SJCRH30 (cell line): ENCODE measurements around the gene APBA3. TPM values are rescaled to one million over a fixed set of nuclear protein-coding genes. Genes with fewer than 3 reads are reported as not detected.

Source experiments
- DNase-seq, 2 experiments: peaks; one replicate each; pipeline ENCODE4 v3.0.0-alpha.2; 2015 to 2020
- H3K27ac ChIP-seq: fragments of 250-450 bp; sonication (Bioruptor Pico); 2 replicates; pipeline ENCODE4 v1.5.1; 2020; ENCODE audit warnings: mild to moderate bottlenecking, moderate library complexity
- H3K27me3 ChIP-seq: fragments of 250-450 bp; sonication (Bioruptor Pico); 2 replicates; pipeline ENCODE4 v1.5.1; 2020; ENCODE audit warnings: mild to moderate bottlenecking, moderate library complexity
- H3K36me3 ChIP-seq: fragments of 250-450 bp; sonication (Bioruptor Pico); 2 replicates; pipeline ENCODE4 v1.5.1; 2020; ENCODE audit warnings: mild to moderate bottlenecking, moderate library complexity
- H3K4me1 ChIP-seq: fragments of 250-450 bp; sonication (Bioruptor Pico); 2 replicates; pipeline ENCODE4 v1.5.1; 2020; ENCODE audit warnings: mild to moderate bottlenecking, moderate library complexity
- H3K4me3 ChIP-seq: fragments of 250-450 bp; sonication (Bioruptor Pico); 2 replicates; pipeline ENCODE4 v1.5.1; 2020; ENCODE audit warnings: mild to moderate bottlenecking, moderate library complexity
- H3K9me3 ChIP-seq: fragments of 250-450 bp; sonication (Bioruptor Pico); replicated peaks from 2 replicates; pipeline ENCODE4 v1.5.1; 2020; ENCODE audit warnings: mild to moderate bottlenecking, moderate library complexity
- total RNA-seq: library from RNA; depleted of rRNA; stranded (reverse); fragments of >200 nt; shearing (Covaris generic); gene quantifications from 2 replicates; pipeline ENCODE4 v1.2.3, GENCODE V29; 2014; rRNA removed

Gene APBA3
- total RNA-seq: 15.0 and 15.2 TPM in 2 replicates

DNA sequence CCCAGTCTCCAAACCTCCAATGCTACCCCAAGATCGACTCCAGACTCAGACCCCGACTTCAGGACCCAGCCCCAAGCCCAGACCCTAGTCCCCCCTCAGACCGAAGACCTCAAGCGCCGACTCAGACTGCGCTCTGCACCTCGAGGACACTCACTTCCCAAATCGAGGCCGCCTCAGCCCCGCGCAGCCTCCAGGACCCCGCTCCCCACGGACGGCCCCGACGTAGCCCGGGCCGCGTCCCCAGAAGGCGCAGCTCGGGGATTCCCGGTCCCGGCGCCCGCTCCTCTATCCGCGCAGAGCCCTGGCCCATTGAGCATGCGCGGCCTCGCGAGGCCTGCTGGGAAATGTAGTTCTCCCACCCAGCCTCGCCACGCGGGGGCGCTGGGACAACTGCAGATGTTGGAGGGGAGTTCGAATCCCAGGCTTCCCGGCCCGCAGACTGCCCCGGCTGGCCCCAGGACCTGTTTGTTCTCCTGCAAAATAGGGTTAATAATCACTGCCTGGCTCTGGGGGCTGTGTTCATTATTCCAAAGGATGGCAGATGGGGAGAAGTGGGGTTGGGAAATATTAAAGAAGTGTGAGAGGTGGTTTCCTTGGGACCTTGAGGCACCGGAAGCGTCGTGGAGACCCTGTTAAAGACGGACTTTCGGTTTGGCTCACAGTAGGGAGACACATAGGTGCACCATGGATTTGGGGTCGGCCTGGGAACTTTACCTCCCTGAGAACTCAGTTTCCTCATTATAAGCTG is at the start of gene APBA3:
Gene APBA3, minus strand, starts transcription at position 311 of the 748 bp plus-strand sequence. CDS start 1,428 bp downstream, outside the sequence.
- Histone ChIP-seq H3K4me3 (peak within 1 kb of the TSS; percentile 89), H3K27ac (peak within 1 kb of the TSS; percentile 78), H3K4me1 (no peaks in the 10 kb centered on the region), H3K9me3 (no peaks in the 10 kb centered on the region), H3K27me3 (no peaks in the 10 kb centered on the region), H3K36me3 (peaks cover 3% of the 10 kb centered on the region; the same call in 1 of the 2 replicates)
- peak; percentile 89 to 94 for DNase-seq

DNA sequence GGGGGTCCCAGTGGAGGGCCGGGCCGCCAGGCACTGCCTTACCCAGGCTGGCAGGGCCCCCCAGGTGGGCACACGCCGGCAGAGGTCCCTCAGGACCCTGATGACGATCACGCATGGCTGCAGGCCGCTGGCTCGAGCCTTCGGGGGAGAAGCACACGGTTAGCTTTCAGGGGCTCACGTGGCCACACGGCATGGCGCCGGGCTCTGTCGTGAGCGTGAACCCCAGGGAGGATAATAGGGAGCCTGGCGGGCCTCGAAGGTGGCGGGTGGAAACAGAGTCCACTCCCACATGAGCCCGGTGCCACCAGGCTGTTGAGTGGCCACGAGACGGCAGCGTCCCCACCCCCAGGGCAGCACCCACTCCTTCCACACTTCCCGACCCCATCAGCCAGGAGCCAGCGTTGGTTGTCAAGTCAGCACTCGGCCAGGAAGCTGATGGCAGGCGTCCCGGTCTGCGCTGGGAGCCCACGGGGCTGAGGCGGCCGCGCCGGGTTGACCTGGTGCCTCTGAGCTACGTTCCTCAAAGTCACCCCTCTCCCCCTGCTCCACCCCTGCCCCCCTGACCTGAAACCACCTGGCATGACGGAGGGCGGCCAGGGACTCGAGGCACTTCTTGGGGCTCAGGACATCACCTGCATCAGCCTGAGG is 49.3 kb upstream of the APBA3 start:
- no peaks in the 10 kb centered on the region for H3K9me3 ChIP-seq
- no peak overlapping the region for H3K27ac ChIP-seq
- H3K4me3 ChIP-seq: no peak overlapping the region
- H3K4me1 ChIP-seq: no peaks in the 10 kb centered on the region
- H3K27me3 ChIP-seq: peaks cover 7% of the 10 kb centered on the region; the same call in 1 of the 2 replicates
- H3K36me3 ChIP-seq: no peaks in the 10 kb centered on the region
- DNase-seq: no peak

DNA sequence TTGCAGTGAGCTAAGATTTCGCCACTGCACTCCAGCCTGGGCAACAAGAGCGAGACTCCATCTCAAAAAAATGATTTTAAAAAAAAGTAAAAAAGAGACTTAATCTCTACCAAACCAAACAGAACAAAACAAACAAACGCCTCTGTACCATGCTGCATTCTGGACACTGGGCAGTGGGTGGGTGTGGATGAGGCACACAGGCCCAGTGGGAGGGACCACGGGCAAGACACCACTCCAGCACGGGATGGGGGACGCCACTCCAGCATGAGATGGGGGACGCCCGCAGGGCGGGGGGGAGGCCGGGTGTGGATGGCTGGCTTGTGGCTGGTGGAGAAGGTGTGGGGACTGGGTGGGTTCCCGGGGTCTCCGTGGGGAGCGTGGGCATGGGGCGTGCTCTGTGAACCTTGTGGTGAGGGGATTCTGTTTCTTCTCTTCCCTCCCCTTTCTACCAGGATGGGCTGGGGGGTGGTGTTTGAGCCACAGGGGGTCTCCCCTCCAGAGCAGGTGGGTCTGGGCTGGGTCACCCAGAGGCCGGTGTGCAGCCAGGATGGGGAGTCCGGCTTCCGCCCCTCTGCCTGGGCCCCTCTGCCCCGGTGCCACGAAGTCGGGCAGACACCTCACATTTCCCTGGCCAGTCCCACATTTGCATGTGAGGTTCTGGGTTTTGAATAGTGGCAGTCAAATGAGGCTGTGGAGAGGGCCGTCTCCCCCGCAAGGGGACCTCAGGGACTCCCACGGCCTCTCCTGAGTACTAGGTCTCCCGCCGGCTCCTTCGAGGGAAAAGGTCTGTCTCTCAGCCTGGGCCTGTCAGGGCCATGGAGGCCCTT is 48.6 kb upstream of the APBA3 start:
- Histone ChIP-seq H3K36me3 (no peaks in the 10 kb centered on the region), H3K9me3 (no peaks in the 10 kb centered on the region), H3K27me3 (peaks cover 7% of the 10 kb centered on the region; the same call in 1 of the 2 replicates), H3K27ac (no peak overlapping the region), H3K4me1 (no peaks in the 10 kb centered on the region), H3K4me3 (no peak overlapping the region)
- DNase-seq: no peak

DNA sequence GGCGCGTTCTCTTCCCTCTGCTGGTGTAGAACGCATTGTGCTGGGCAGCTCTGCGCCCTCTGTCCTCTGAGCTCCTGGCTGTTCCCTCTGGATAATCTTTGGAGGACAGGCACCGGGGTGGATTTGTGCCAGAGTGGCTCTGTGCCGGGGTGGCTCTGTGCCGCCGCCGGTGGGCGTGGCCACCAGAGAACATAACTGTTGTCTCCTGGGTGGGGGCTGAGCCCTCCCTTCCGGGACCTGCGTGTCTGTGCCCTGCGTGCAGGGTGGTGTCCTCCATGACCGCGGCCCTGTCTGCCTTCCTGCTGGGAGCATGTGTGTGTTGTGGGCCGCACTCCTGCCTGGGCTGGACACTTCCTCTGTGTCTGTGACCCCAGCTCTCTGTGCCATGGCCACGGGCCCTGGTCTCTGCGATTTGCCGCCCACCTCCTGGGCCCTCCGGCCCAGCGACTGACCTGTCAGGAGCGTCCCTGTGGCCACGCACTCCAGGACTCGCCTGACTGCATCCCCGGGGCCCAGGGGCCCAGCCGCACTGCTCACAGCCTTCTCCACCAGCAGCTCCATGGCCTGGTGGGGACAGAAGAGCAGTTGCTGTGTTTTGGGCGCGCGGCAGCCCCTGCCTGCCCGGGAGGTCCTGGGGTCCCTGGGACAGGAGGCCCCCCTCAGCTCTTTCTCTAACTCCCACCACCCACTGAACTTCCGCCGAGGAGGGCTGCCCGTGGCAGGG is 47.1 kb upstream of the APBA3 start:
- Histone ChIP-seq H3K36me3 (no peaks in the 10 kb centered on the region), H3K27me3 (peaks cover 4% of the 10 kb centered on the region; the same call in 1 of the 2 replicates), H3K9me3 (no peaks in the 10 kb centered on the region), H3K27ac (no peak overlapping the region), H3K4me3 (no peak overlapping the region), H3K4me1 (peaks cover 4% of the 10 kb centered on the region; the same call in 1 of the 2 replicates)
- DNase-seq: no peak

GRCh38 chr19:3807574-3808354 is 46.3 kb upstream of the APBA3 start:
- DNase-seq: no peak
- Histone ChIP-seq H3K4me1 (peaks cover 4% of the 10 kb centered on the region; the same call in 1 of the 2 replicates), H3K4me3 (no peak overlapping the region), H3K27me3 (peaks cover 3% of the 10 kb centered on the region; the same call in 1 of the 2 replicates), H3K27ac (no peak overlapping the region), H3K9me3 (no peaks in the 10 kb centered on the region), H3K36me3 (no peaks in the 10 kb centered on the region)

GRCh38 chr19:3807131-3807480 is 45.6 kb upstream of the APBA3 start:
- Histone ChIP-seq H3K27me3 (peaks cover 5% of the 10 kb centered on the region; the same call in 1 of the 2 replicates), H3K4me1 (peaks cover 4% of the 10 kb centered on the region; the same call in 1 of the 2 replicates)

GRCh38 chr19:3805859-3806258 is 44.4 kb upstream of the APBA3 start:
- Histone ChIP-seq H3K4me1 (peaks cover 4% of the 10 kb centered on the region; the same call in 1 of the 2 replicates), H3K4me3 (no peak overlapping the region), H3K36me3 (no peaks in the 10 kb centered on the region), H3K27ac (no peak overlapping the region), H3K9me3 (no peaks in the 10 kb centered on the region), H3K27me3 (peaks cover 18% of the 10 kb centered on the region)
- no peak for DNase-seq

More at GRCh38 chr19:3807131-3807480, 45.6 kb upstream of the APBA3 start:
- Histone ChIP-seq H3K27ac (no peak overlapping the region), H3K36me3 (no peaks in the 10 kb centered on the region), H3K4me3 (no peak overlapping the region), H3K9me3 (no peaks in the 10 kb centered on the region)
- no peak for DNase-seq

GRCh38 chr19:3804429-3804828 is 42.9 kb upstream of the APBA3 start:
- peaks cover 4% of the 10 kb centered on the region; the same call in 1 of the 2 replicates for H3K4me1 ChIP-seq
- peaks cover 20% of the 10 kb centered on the region for H3K27me3 ChIP-seq
- no peak overlapping the region for H3K4me3 ChIP-seq
- no peak overlapping the region for H3K27ac ChIP-seq
- H3K9me3 ChIP-seq: no peaks in the 10 kb centered on the region
- no peaks in the 10 kb centered on the region for H3K36me3 ChIP-seq
- peak; percentile 45 to 53 for DNase-seq

GRCh38 chr19:3803986-3804385 is 42.5 kb upstream of the APBA3 start:
- H3K4me1 ChIP-seq: peaks cover 4% of the 10 kb centered on the region; the same call in 1 of the 2 replicates
- H3K36me3 ChIP-seq: no peaks in the 10 kb centered on the region
- peaks cover 20% of the 10 kb centered on the region for H3K27me3 ChIP-seq
- H3K9me3 ChIP-seq: no peaks in the 10 kb centered on the region
- peak in 1 of 2 experiments; percentile 24 for DNase-seq
- H3K4me3 ChIP-seq: no peak overlapping the region
- H3K27ac ChIP-seq: no peak overlapping the region

DNA sequence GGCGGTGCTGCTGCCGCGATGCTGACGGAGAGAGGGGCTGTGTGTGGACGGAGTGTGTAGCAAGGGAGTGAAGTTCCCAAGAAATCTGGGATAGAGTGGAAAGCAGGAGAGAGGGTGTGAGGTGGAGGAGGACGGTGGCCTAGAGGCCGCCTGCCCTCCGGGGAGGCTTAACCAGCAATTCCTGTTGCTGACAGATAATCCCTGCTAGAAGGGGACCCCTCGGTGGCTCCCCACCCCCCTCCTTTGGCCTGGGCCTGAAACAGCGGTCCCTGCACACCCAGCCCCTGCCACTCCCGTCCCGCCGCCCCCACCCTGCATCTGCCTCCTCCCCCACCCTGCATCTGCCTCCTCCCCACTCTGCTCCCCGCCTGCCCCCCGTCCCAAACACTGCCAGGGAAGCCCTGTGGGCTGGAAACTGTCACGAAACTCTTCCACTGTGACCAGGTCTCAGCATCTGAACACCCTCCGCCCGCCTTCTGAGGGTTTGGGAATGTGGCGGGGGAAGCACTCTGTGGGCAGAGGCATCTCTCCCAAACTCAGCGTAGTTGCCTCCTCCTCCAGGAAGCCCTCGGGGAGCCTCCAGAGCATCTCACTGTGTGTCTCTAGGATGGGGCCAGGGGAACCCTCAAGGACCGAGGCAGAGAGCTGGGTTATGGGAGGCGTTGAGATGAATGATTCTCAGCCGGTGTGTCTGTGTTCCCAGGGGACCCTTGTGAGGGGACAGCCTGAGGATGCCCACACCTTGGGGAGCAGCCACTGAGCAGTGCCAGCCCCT is 41.8 kb upstream of the APBA3 start:
- DNase-seq: no peak
- Histone ChIP-seq H3K4me1 (peaks cover 4% of the 10 kb centered on the region; the same call in 1 of the 2 replicates), H3K4me3 (no peak overlapping the region), H3K9me3 (no peaks in the 10 kb centered on the region), H3K27me3 (peaks cover 20% of the 10 kb centered on the region), H3K27ac (no peak overlapping the region), H3K36me3 (no peaks in the 10 kb centered on the region)

- DNase-seq: no peak
- H3K4me3 ChIP-seq: no peak overlapping the region
- H3K4me1 ChIP-seq: peaks cover 4% of the 10 kb centered on the region; the same call in 1 of the 2 replicates
- peaks cover 20% of the 10 kb centered on the region for H3K27me3 ChIP-seq
- H3K9me3 ChIP-seq: peaks cover 3% of the 10 kb centered on the region; the same call in 1 of the 2 replicates
- no peak overlapping the region for H3K27ac ChIP-seq
- H3K36me3 ChIP-seq: no peaks in the 10 kb centered on the region
These were observed 40.1 kb upstream of the APBA3 start for GRCh38 chr19:3801412-3802096.

- Histone ChIP-seq H3K27me3 (peaks cover 20% of the 10 kb centered on the region), H3K9me3 (peaks cover 4% of the 10 kb centered on the region; the same call in 1 of the 2 replicates), H3K27ac (no peak overlapping the region), H3K36me3 (no peaks in the 10 kb centered on the region), H3K4me1 (peaks cover 4% of the 10 kb centered on the region; the same call in 1 of the 2 replicates), H3K4me3 (no peak overlapping the region)
- no peak for DNase-seq
These were observed 39.5 kb upstream of the APBA3 start for GRCh38 chr19:3800996-3801395.
